DMS79 (cell line): ENCODE results near the gene FOXD4L6.
"Not testable (repeated sequence)": the region's sequence is repeated elsewhere in the genome, so short reads cannot be mapped to it uniquely, and the experiment has no call there.

Experiments
- DNase-seq: peaks from one replicate; lab custom pipeline; 2025; lab: John Stamatoyannopoulos, UW

Gene FOXD4L6

GRCh38 chr9:41128581-41128980 lies at the start of gene FOXD4L6:
TSS of gene FOXD4L6 (minus strand) at chr9:41128681. CDS start at chr9:41128383, 298 bp downstream.
- not testable (repeated sequence) for DNase-seq

DNA sequence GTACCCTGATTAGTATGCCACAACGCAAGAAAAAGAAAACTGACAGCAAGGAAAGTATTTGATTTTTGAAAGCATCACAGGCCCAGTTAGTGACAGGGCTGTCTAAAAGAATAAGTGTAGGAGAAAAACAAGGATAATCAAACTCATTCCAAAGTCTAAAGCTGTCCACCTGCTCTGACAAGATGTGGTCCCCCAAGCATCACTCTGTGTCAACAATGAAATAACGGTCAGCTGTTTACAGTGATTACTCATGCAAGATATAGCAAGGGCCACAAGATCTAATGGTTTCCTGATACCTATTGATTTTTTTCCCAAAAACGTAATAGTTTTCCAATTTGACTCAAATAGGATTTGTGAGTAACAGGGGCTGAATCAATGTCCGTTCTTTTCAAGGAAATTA lies 46.5 kb upstream of the FOXD4L6 start:
- not testable (repeated sequence) for DNase-seq

GRCh38 chr9:41150116-41150515 lies 21.6 kb upstream of the FOXD4L6 start:
- DNase-seq: not testable (repeated sequence)

DNA sequence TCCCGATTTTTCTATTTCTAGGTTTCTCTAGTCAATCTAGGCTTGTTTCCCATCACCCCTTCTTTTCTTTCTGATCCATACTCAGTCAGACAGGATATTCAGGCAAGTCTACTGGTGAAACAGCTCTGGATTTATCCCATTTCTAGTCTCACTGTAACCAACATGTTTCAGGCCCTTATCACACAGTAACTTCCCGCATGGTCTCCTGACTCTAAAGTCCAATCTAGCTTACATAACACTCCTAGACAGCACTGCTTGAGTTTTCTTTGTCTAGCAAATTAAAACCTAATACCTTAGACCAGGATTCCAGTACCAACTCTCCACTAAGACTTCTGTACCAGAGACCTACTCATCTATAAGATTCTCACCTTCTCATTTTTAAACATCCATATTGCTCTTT lies 13.4 kb upstream of the FOXD4L6 start:
- not testable (repeated sequence) for DNase-seq

GRCh38 chr9:41126746-41127446 lies 1.6 kb downstream of the FOXD4L6 start:
- not testable (repeated sequence) for DNase-seq

DNA sequence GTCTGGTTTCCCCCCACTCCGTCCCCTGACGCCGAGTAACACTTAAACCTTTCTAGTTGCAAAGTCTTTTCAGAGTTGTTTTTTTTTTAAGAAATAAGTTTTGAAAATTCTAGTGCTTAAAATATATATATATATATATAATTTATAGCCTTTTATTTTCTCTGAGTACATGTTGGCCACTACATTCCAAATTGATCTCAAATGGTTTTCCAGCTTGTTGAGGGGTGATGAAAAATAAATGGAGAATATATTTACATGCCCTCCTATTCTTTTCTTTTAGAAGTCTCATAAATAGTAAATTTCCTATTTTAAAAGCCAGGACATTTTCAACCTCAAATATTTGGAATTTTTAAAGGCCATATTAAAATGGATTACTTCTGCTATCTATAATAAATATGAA lies 2.5 kb downstream of the FOXD4L6 start:
- DNase-seq: not testable (repeated sequence)

- DNase-seq: not testable (repeated sequence)
Measured at GRCh38 chr9:41125109-41125658, 3.3 kb downstream of the FOXD4L6 start.

DNA sequence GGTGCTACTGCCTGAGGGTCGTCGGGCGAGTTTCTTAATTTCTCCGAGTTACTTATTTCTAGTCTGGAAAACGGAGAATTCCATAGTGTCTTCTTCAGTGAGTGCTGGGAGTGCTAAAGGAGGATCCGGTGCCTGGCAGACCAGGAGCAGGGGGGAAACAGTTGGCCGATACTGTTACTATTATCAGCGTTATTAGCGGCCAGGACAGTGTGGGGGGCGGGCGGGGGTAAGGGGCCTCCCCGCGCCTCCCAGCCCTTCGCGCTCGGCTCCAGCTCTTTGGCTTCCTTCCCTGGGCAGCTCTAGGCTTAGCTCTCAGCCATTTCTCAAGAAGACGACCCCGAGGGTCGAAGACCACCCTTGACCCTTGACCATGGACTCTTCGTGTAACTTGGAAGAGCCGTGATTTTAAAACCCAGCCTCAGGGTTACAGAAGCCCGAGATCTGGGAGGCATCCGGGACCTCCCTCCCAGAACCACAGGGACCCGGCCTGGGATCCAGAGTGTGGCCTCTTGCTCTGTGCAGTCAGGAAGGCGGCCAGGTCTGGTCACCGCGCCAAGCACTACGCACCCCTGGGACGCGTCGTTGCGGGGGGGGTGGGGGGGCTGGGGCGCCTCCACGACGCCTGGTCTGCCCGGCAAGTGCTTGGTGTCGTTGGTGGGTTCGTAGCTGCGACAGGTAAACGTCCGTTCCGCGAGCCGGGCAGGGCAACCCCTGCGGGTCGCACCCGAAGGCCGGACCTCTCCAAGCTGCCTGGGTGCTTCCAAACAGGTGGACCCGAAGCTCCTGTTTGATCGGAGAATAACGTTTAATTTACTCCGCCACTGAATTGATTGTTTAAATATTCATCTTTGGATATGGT lies 4.0 kb downstream of the FOXD4L6 start:
- DNase-seq: not testable (repeated sequence)

- DNase-seq: not testable (repeated sequence)
Measured at GRCh38 chr9:41123812-41124211, 4.7 kb downstream of the FOXD4L6 start.

DNA sequence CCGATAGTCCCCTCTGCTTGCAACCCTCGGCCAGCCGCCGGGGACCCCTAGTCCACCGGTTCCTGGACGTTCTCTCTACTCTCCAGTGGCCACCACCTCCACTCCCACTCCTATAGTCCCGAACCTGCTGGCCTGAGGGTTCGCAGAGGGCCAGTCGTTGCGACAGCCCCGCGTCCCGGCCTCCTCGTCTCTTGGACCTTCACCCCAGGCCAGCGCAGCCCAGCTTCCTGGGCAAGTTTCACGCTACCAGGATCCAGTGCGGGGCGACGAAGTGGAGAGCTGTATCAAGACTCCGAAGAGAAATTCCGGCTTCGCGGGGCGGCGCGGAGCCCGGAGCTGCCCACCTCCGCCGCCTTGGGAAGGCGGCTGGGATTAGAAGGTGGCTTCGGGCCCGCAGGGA lies 5.1 kb downstream of the FOXD4L6 start:
- not testable (repeated sequence) for DNase-seq

GRCh38 chr9:41120696-41121095 lies 7.8 kb downstream of the FOXD4L6 start:
- DNase-seq: not testable (repeated sequence)

GRCh38 chr9:41119719-41120118 lies 8.8 kb downstream of the FOXD4L6 start:
- not testable (repeated sequence) for DNase-seq

DNA sequence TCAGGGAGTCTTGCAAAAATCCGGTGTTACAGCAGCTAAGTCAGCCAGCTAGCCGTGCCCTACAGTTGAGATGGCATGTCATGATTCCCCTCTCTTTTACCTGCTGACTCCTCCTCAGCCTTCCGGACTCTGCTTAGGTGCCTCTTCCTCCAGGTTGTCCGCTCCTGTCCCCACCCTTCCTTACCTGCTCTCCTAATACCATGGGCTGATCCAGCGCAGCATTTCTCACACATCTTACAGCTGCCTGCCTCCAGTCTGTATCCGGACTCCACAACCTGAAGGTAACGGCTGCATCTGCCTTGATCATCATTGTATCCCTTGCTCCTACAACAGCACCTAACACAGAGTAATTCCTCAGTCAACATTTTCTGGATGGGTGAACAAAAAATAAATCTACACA lies 9.2 kb downstream of the FOXD4L6 start:
- DNase-seq: not testable (repeated sequence)

DNA sequence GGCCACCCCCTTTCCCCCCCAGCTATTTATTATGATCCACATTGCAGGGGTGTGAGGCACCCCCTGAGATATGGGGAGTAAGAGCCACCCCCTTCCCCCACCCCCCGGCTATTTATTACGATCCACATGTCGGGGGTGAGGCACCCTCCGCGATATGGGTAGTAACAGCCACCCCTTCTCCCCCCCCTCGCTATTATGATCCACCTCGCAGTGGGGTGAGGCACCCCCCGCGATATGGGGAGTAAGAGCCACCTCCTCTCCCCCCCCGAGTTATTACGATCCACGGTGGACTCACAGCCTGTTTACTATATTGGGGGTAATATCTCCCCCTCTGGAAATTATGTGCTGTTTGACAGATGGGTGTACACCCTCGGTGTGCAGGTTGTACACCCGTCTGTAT lies 15.1 kb downstream of the FOXD4L6 start:
- not testable (repeated sequence) for DNase-seq

GRCh38 chr9:41111414-41111813 lies 17.1 kb downstream of the FOXD4L6 start:
- DNase-seq: not testable (repeated sequence)

DNA sequence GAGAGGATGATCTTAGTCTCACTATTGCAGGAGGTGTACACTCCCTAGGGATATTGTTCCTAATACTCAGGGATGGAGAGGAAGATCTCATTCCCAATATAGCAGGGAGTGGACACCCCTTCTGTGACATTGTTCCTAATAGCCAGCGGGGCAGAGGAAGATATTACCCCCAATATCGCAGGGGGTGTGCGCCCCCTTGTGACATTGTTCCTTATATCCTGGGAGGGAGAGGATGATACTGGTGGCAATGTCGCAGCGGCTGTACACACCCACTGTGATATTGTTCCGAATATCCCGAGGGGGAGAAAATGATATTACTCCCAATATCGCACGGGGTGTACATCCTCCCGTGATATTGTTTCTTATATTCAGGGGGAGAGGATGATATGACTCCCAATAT lies 17.6 kb downstream of the FOXD4L6 start:
- DNase-seq: not testable (repeated sequence)

DNA sequence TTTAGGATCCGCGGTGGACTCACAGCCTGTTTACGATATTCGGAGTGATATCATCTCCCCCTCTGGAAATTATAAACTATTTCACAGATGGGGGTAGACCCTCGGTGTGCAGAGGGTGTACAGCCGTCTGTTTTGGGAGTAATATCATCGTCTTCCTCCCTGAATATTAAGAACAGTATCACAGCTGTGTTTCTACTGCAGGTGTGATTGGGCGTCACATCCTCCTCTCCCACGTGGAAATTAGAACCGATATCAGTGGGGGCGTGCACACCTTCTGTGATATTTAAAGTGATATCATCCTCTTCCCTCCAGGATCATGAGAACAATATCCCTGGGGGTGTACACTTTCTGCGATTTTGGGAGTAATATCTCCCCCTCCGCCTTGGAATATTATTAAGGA lies 19.2 kb downstream of the FOXD4L6 start:
- DNase-seq: not testable (repeated sequence)

DNA sequence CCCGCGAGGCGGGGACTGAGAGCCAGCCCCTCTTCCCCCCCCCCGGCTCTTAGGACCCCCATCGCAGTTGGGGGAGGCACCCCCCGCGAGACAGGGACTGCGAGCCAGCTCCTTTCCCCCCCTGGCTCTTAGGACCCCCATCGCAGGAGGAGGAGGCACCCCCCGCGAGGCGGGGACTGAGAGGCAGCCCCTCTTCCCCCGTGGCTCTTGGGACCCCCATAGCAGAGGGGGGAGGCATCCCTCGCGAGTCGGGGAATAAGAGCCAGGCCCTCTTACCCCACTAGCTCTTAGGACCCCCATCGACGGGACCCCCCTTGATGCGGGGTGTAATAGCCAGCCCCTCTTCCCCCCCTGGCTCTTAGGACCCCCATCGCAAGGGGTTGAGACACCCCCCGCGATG lies 19.7 kb downstream of the FOXD4L6 start:
- DNase-seq: not testable (repeated sequence)

- not testable (repeated sequence) for DNase-seq
Measured at GRCh38 chr9:41106472-41107116, 21.9 kb downstream of the FOXD4L6 start.

DNA sequence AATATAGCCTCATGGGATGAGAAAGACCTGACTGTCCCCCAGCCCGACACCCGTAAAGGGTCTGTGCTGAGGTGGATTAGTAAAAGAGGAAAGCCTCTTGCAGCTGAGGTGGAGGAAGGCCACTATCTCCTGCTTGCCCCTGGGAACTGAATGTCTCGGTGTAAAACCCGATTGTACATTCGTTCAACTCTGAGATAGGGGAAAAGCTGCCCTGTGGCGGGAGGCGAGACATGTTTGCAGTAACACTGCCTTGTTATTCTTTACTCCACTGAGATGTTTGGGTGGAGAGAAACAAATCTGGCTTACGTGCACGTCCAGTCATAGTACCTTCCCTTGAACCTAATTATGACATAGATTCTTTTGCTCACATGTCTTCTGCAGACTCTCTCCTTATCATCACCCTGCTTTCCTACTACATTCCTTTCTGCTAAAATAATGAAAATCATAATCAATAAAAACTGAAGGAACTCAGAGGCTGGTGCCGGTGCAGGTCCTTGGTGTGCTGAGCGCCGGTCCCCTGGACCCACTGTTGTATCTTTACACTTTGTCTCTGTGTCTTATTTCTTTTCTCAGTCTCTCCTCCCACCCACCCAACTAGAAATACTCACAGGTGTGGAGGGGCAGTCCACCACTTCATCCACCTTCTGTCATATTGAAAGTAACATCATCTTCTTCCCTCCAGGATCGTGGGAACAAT lies 22.8 kb downstream of the FOXD4L6 start:
- DNase-seq: not testable (repeated sequence)

DNA sequence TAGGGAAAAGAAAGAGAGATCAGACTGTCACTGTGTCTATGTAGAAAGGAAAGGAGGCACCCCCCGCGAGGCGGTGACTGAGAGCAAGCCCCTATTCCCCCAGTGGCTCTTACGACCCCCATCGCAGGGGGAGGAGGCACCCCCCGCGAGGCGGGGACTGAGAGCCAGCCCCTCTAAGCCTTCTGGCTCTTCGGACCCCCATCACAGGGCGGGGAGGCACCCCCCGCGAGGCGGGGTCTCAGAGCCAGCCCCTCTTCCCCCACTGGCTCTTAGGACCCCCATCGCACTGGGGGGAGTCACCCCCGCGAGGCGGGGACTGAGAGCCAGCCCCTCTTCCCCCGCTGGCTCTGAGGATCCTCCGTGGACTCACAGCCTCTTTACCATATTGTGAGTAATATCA lies 23.9 kb downstream of the FOXD4L6 start:
- DNase-seq: not testable (repeated sequence)
